ENCODE data around the gene HOTAIR.

Gene HOTAIR

GRCh38 chr12:54004063-54004840 lies 29.5 kb upstream of the HOTAIR start:
- no peak overlapping the region for H3K27ac ChIP-seq
- POLR2A ChIA-PET (ENCODE audit: low non-redundant PET), result no interaction called here
- CTCF ChIA-PET, result interaction anchor here (0.6 to 1.7 kb wide), 6 partner anchors 20 to 1860 kb away, joined by 3 to 8 read pairs (median 4); partner anchors contain the start of gene HOXC10
- DNase-seq (ENCODE audit: low spot score), result no peak
- TF ChIP-seq, protein P1, sequence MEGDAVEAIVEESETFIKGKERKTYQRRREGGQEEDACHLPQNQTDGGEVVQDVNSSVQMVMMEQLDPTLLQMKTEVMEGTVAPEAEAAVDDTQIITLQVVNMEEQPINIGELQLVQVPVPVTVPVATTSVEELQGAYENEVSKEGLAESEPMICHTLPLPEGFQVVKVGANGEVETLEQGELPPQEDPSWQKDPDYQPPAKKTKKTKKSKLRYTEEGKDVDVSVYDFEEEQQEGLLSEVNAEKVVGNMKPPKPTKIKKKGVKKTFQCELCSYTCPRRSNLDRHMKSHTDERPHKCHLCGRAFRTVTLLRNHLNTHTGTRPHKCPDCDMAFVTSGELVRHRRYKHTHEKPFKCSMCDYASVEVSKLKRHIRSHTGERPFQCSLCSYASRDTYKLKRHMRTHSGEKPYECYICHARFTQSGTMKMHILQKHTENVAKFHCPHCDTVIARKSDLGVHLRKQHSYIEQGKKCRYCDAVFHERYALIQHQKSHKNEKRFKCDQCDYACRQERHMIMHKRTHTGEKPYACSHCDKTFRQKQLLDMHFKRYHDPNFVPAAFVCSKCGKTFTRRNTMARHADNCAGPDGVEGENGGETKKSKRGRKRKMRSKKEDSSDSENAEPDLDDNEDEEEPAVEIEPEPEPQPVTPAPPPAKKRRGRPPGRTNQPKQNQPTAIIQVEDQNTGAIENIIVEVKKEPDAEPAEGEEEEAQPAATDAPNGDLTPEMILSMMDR (conservative IDR thresholded peaks at IDR 0.05; ENCODE audit: low read depth), result no peak

- TF ChIP-seq, protein P1 (conservative IDR thresholded peaks at IDR 0.05; ENCODE audit: low read depth), result no peak
- CTCF ChIA-PET, result interaction anchor here (0.6 to 1.7 kb wide), 5 partner anchors 19 to 1860 kb away, joined by 3 to 8 read pairs (median 5); partner anchors contain the start of gene HOXC10
- H3K27ac ChIP-seq, result no peak overlapping the region
- DNase-seq (ENCODE audit: low spot score), result no peak
- POLR2A ChIA-PET (ENCODE audit: low non-redundant PET), result no interaction called here
Observed at GRCh38 chr12:54003625-54004024, 28.9 kb upstream of the HOTAIR start.

DNA sequence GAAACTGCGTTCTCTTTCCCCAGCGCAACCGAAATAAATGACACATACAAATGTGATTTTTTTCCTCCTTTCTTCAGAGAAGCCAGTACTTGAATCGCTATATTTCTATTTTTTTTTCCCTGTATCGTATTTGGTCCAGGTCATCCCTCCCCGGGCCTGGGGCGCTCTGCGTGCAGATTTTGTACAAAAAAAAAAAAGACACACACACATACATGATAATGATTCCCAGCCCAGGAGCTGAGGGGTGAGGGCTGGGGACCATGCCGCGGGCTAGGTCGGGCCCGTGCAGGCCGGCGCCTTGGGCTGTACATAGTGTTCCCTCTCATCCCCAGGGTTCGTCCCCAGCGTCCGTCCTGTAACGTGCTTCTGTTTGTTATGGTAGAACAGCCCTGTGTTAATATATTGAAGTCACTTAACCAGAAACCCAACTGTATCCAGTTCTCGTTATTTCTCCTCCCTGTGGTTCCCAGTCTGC lies 28.2 kb upstream of the HOTAIR start:
- CTCF ChIA-PET, result interaction anchor here (0.7 to 1.7 kb wide), 2 partner anchors 19 to 205 kb away, joined by 3 to 8 read pairs; no protein-coding TSS in a partner anchor
- no peak for DNase-seq (ENCODE audit: low spot score)
- TF ChIP-seq, protein P1 (conservative IDR thresholded peaks at IDR 0.05; ENCODE audit: low read depth), result no peak
- POLR2A ChIA-PET (ENCODE audit: low non-redundant PET), result no interaction called here
- no peak overlapping the region for H3K27ac ChIP-seq

DNA sequence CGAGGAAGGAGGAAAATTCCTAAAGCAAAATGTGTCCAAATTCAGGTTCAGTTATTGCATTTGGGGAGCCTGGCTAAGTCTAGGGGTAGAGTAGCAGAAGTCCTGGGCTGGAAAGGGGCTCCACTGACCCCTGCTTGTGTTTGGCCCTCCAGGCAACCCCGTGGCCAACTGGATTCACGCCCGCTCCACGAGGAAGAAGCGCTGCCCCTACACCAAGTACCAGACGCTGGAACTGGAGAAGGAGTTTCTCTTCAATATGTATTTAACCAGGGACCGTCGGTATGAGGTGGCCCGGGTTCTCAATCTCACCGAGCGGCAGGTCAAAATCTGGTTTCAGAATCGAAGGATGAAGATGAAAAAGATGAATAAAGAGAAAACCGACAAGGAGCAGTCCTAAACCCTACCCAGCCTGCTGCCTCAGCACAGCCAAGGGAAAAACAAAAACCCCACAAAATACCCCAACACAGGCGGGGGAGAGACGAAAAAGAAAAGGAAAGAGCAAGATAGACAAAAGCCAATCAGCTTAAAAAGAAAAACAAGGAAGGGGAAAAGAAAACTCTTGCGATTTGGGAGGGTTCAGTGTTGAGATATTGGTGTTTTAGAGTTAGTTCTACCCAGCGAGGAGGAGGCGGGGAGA lies 27.6 kb upstream of the HOTAIR start:
- no peak for DNase-seq (ENCODE audit: low spot score)
- POLR2A ChIA-PET (ENCODE audit: low non-redundant PET), result no interaction called here
- CTCF ChIA-PET, result interaction anchor here (0.6 to 0.7 kb wide), 2 partner anchors 12 to 20 kb away, joined by 3 to 9 read pairs; no protein-coding TSS in a partner anchor
- H3K27ac ChIP-seq, result no peak overlapping the region
- TF ChIP-seq, protein P1 (conservative IDR thresholded peaks at IDR 0.05; ENCODE audit: low read depth), result no peak

GRCh38 chr12:54001283-54002187 lies 26.8 kb upstream of the HOTAIR start:
- DNase-seq (ENCODE audit: low spot score), result no peak
- CTCF ChIA-PET, result interaction anchor here (0.8 to 4.3 kb wide), 5 partner anchors 16 to 213 kb away, joined by 3 to 15 read pairs (median 5); no protein-coding TSS in a partner anchor
- POLR2A ChIA-PET (ENCODE audit: low non-redundant PET), result no interaction called here
- TF ChIP-seq, protein P1 (conservative IDR thresholded peaks at IDR 0.05; ENCODE audit: low read depth), result no peak
- H3K27ac ChIP-seq, result no peak overlapping the region
